Left renal cortex interstitium (tissue), 4 donors: ENCODE measurements around the gene A2M. TPM values are rescaled to one million over a fixed set of nuclear protein-coding genes. Genes with fewer than 3 reads are reported as not detected.
A peak's percentile ranks its signal among the peaks of the same experiment; 100 is the strongest.

ENCODE experiments used
- DNase-seq, 4 donors: peaks; one replicate each; pipeline ENCODE4 v3.0.0-alpha.2; 2013; ENCODE audit warnings: low read depth in 4 of 4, low spot score in 2 of 4, missing footprints in 1 of 4
- polyA plus RNA-seq, 4 donors: library from polyadenylated mRNA; unstranded; fragments of 120-200 nt; gene quantifications; one replicate each; pipeline ENCODE4 v1.2.1, GENCODE V29; 2013; ENCODE audit not compliant: insufficient read length in 4 of 4

A2M gene
- polyA plus RNA-seq, 4 donors, result 186 to 281 (median 208) TPM

- DNase-seq, result no peak
Measured at GRCh38 chr12:9043766-9044165, 72.0 kb downstream of the A2M start.

- DNase-seq, result no peak
Measured at GRCh38 chr12:9041321-9041720, 74.4 kb downstream of the A2M start.

- DNase-seq, result no peak
Measured at GRCh38 chr12:9040484-9041186, 75.1 kb downstream of the A2M start.

- DNase-seq, result peak in 2 of 4 donors; percentile 5 to 25
Measured at GRCh38 chr12:9039397-9039977, 76.2 kb downstream of the A2M start.

GRCh38 chr12:9037431-9037830 lies 78.3 kb downstream of the A2M start:
- DNase-seq, result no peak

GRCh38 chr12:9036227-9036626 lies 79.5 kb downstream of the A2M start:
- DNase-seq, result no peak

GRCh38 chr12:9034095-9034494 lies 81.6 kb downstream of the A2M start:
- DNase-seq, result no peak

- DNase-seq, result no peak
Measured at GRCh38 chr12:9033265-9033887, 82.3 kb downstream of the A2M start.

DNA sequence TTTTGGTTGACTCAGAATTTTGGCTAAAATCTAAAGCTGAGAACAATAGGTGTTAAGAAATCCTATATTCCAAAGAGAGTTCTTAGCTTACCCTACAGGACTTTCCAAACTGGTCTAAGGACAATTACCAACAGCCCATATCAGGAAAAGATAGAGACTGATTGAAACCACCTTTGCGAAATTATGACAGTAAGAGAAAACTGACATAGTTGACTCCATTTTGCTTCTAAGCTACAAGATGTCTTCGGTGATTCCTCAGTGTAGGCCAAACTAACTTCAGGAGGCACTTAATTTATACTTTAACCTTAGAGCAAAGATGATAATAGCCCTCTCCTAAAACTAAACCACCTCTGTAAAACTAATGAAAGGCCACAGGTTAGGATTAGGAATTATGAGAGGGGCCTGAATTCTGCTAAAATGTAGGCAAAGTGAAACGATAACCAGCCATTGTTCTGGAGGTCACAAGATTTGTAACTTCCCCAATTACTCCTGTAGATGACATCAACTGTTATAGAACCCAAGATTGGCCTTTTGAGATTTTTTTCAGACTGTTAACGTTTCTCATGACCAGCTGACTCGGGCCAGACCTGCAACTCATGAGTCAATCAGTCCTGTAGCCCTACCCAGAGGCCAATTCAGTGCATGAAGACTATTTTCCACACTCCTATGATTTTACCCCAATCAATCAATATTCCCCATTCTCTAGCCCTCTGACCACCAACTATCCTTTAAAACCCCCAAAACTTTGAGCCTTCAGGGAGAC lies 83.3 kb downstream of the A2M start:
- no peak for DNase-seq

DNA sequence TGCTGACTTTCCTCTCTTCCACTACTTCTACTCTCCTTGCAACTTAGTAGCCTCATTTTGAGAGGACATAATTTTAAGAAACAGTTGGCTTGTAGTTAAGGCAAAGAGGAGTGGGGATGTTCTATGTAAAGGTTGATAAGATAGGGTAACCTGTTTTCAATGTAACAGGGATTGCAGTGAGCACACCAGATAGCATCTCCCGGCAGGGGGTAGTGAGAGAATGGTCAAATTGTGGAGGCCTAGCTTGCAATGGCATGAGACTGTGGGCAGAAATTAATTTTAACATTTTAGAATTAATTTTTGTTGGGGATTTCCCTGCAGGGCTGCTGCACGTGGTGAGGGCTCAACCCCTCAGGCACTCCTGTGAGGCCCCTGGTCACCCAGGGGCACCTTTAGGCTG lies 84.9 kb downstream of the A2M start:
- DNase-seq, result no peak

DNA sequence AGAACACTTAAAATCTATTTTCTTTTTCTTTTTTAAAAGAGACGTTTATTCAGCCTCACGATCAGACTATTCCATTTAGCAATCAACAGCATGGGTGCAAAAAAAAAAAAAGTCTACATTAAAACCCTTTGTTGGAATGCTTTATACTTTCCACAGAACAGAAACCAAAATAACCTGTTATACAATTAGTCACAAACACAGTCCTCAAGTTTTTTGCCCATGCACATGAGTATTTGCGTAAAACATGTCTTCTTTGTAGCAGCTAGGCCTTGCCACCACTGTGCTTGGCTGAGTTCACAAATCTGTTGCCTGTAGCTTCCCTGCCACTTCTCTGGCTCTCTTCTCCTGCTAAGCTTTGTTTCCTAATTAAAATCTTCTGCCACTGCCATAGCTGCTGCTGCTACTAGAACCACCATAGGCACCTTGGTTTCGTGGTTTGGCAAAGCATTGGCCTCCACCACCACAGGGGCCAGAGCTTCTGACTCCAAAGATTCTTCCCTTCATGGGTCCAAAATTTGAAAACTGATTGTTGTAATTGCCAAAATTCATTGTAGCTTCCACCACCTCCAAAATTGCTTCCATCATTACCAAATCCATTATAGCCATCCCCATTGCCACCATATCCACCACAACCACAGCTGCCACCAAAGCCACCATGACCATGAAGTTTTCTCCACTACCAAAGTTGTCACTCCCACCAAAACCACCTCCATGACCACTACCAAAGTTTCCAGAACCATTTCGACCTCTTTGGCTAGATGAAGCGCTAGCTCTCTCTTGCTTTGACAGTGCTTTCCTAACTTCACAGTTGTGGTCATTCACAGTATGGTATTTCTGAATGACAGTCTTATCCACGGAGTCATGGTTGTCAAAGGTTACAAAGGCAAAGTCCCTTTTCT lies 88.3 kb downstream of the A2M start:
- no peak for DNase-seq

GRCh38 chr12:9024512-9024911 lies 91.2 kb downstream of the A2M start:
- no peak for DNase-seq

DNA sequence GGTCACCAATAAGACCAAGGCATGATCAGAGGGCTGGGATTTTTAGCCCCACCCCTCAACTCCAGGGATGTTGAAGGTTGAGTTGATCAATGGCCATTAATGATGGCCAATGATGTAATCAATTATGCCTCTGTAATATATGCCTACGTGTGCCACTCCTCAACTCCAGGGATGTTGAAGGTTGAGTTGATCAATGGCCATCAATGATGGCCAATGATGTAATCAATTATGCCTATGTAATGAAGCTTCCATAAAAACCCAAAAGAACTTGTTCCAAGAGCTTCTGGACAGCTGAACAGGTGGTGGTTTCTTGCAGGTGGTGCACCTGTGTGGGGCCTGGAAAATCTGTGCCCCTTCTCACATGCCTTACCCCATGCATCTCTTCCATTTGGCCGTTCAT lies 93.1 kb downstream of the A2M start:
- DNase-seq, result no peak

Other genes with a start within 250 kb of the A2M start
- gene PHC1, start 201.4 kb downstream of the A2M start, polyA plus RNA-seq, result 100 to 1,000 TPM in 1 of 4 donors, 10 to 100 TPM in 3; 62.9 to 113 (median 80.6) TPM
- gene M6PR, start 166.3 kb downstream of the A2M start, polyA plus RNA-seq, result 100 to 1,000 TPM; 194 to 209 (median 207) TPM
- gene KLRG1, start 126.4 kb downstream of the A2M start, polyA plus RNA-seq, result 1 to 10 TPM; 1.8 to 3.3 (median 2.6) TPM
- gene PZP, start 92.5 kb upstream of the A2M start, polyA plus RNA-seq, result under 1 TPM; 0.16 to 0.93 (median 0.56) TPM